WTC11 (cell line): ENCODE measurements around the gene ASCC1.

ENCODE experiments used
- AFF4 ChIP-seq: sonication (generic); formaldehyde crosslinking; IDR thresholded peaks from 2 replicates; pipeline ENCODE4 v1.8.1; 2023; ENCODE audit warnings: mild to moderate bottlenecking, missing genetic modification reagents, borderline replicate concordance
- ATF3 ChIP-seq: sonication (generic); formaldehyde crosslinking; conservative IDR thresholded peaks from 2 replicates; pipeline ENCODE4 v1.8.1; 2022; ENCODE audit warnings: mild to moderate bottlenecking, missing genetic modification reagents
- ATF6 ChIP-seq: sonication (generic); formaldehyde crosslinking; IDR thresholded peaks from 2 replicates; pipeline ENCODE4 v1.8.1; 2023; ENCODE audit warnings: mild to moderate bottlenecking, missing genetic modification reagents
- CDX4 ChIP-seq: fragments of 250-450 bp; sonication (Bioruptor Pico); IDR thresholded peaks from 2 replicates; pipeline ENCODE4 v1.9.0; 2021; ENCODE audit warnings: moderate library complexity, mild to moderate bottlenecking, inconsistent platforms, borderline replicate concordance
- CTCF ChIP-seq: fragments of 200-600 bp; IDR thresholded peaks from 2 replicates; pipeline ENCODE4 v1.8.0; 2022; ENCODE audit warnings: antibody characterized with exemption
- E2F1 ChIP-seq: sonication (generic); formaldehyde crosslinking; IDR thresholded peaks from 2 replicates; pipeline ENCODE4 v1.8.0; 2022; ENCODE audit warnings: mild to moderate bottlenecking, missing genetic modification reagents
- E2F4 ChIP-seq: sonication (generic); formaldehyde crosslinking; IDR thresholded peaks from 2 replicates; pipeline ENCODE4 v1.8.1; 2022; ENCODE audit warnings: low read depth, mild to moderate bottlenecking, moderate library complexity, missing genetic modification reagents, borderline replicate concordance
- ETV6 ChIP-seq: sonication (generic); formaldehyde crosslinking; IDR thresholded peaks from 2 replicates; pipeline ENCODE4 v1.8.1; 2022; ENCODE audit warnings: mild to moderate bottlenecking, missing genetic modification reagents
- MAX ChIP-seq: sonication (generic); formaldehyde crosslinking; IDR thresholded peaks from 2 replicates; pipeline ENCODE4 v1.8.0; 2022; ENCODE audit warnings: mild to moderate bottlenecking, missing genetic modification reagents
- NR2C2 ChIP-seq: sonication (generic); formaldehyde crosslinking; IDR thresholded peaks from 2 replicates; pipeline ENCODE4 v1.8.0; 2022; ENCODE audit warnings: mild to moderate bottlenecking, missing genetic modification reagents
- SP1 ChIP-seq: sonication (generic); formaldehyde crosslinking; conservative IDR thresholded peaks from 2 replicates; pipeline ENCODE4 v1.8.1; 2022; ENCODE audit warnings: missing genetic modification reagents
- ZNF281 ChIP-seq: sonication (generic); formaldehyde crosslinking; IDR thresholded peaks from 2 replicates; pipeline ENCODE4 v1.8.0; 2023; ENCODE audit warnings: mild to moderate bottlenecking, missing genetic modification reagents
- ZNF671 ChIP-seq: fragments of 250-450 bp; sonication (Bioruptor Pico); IDR thresholded peaks from 2 replicates; pipeline ENCODE4 v1.8.0; 2021; ENCODE audit warnings: mild to moderate bottlenecking

GRCh38 chr10:72063703-72064391, 152.2 kb downstream of the ASCC1 start:
- no peak for TF ChIP-seq E2F1
- no peak for TF ChIP-seq CTCF
- TF ChIP-seq ATF3, result no peak
- TF ChIP-seq ETV6, result no peak
- no peak for TF ChIP-seq E2F4 (CRISPR knock-in tag)
- TF ChIP-seq ZNF281 (CRISPR knock-in tag), result no peak
- no peak for TF ChIP-seq ZNF671 (CRISPR knock-in tag)
- TF ChIP-seq NR2C2 (CRISPR knock-in tag), result no peak
- no peak for TF ChIP-seq AFF4 (CRISPR knock-in tag)
- TF ChIP-seq SP1 (CRISPR knock-in tag), result no peak
- no peak for TF ChIP-seq ATF6 (CRISPR knock-in tag)
- TF ChIP-seq MAX (CRISPR knock-in tag), result no peak
- no peak for TF ChIP-seq CDX4 (CRISPR knock-in tag)
